SU-DHL-6 (cell line): ENCODE results near the gene DNMT1.

Experiments used
- EZH2phosphoT487 ChIP-seq: fragments of 200-600 bp; sonication (generic), shearing (Covaris generic); conservative IDR thresholded peaks from 2 replicates; pipeline ENCODE4 v1.6.1; 2018; ENCODE audit warnings: mild to moderate bottlenecking, antibody characterized with exemption, low read length, moderate library complexity, mixed read lengths
- TF ChIP-seq, protein P1 (sequence below): fragments of 200-600 bp; sonication (generic); IDR thresholded peaks from one replicate; pipeline ENCODE4 v1.5.1; 2017; ENCODE audit warnings: antibody characterized with exemption, mild to moderate bottlenecking, low read length, moderate library complexity; ENCODE audit not compliant: insufficient read depth, poor library complexity, severe bottlenecking

DNA sequence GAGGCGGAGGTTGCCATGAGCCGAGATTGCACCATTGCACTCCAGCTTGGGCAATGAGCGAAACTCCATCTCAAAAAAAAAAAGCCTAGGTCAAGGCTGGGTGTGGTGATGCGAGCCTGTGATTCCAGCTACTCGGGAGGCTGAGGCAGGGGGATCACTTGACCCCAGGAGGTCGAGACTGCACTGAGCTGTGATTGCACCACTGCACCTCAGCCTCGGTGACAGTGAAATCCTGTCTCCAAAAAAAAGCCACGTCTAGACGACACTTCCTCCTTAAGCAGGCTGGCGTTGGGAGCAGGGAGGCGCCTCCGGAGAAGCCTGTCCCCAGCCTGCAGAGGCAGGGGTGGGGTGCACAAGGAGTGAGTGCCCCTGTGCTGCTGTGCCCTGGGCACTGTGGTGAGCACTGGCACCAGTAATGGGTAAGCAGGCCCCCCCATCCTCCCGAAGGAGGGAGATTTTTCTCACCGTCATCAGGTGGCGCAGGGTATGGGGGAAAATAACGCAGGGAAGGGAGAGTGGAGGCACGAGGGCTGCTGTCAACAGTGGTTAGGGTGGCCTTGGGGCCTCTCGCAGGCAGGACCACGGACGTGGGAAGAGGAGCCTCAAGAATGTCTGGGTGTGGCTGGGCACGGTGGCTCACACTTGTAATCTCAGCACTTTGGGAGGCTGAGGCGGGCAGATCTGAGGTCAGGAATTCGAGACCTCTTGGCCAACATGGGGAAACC, 82.6 kb downstream of the DNMT1 start:
- TF ChIP-seq, protein P1, sequence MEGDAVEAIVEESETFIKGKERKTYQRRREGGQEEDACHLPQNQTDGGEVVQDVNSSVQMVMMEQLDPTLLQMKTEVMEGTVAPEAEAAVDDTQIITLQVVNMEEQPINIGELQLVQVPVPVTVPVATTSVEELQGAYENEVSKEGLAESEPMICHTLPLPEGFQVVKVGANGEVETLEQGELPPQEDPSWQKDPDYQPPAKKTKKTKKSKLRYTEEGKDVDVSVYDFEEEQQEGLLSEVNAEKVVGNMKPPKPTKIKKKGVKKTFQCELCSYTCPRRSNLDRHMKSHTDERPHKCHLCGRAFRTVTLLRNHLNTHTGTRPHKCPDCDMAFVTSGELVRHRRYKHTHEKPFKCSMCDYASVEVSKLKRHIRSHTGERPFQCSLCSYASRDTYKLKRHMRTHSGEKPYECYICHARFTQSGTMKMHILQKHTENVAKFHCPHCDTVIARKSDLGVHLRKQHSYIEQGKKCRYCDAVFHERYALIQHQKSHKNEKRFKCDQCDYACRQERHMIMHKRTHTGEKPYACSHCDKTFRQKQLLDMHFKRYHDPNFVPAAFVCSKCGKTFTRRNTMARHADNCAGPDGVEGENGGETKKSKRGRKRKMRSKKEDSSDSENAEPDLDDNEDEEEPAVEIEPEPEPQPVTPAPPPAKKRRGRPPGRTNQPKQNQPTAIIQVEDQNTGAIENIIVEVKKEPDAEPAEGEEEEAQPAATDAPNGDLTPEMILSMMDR, result no peak
- no peak for TF ChIP-seq EZH2phosphoT487
